Measurements from ENCODE around the gene CHGA. TPM values are rescaled to one million over a fixed set of nuclear protein-coding genes. Genes with fewer than 3 reads are reported as not detected.

Gene CHGA
- total and polyA plus RNA-seq, 2 of the 13 experiments (the other 11 are each of a cell fraction or from before 2014, with no cell fraction given): not detected

DNA sequence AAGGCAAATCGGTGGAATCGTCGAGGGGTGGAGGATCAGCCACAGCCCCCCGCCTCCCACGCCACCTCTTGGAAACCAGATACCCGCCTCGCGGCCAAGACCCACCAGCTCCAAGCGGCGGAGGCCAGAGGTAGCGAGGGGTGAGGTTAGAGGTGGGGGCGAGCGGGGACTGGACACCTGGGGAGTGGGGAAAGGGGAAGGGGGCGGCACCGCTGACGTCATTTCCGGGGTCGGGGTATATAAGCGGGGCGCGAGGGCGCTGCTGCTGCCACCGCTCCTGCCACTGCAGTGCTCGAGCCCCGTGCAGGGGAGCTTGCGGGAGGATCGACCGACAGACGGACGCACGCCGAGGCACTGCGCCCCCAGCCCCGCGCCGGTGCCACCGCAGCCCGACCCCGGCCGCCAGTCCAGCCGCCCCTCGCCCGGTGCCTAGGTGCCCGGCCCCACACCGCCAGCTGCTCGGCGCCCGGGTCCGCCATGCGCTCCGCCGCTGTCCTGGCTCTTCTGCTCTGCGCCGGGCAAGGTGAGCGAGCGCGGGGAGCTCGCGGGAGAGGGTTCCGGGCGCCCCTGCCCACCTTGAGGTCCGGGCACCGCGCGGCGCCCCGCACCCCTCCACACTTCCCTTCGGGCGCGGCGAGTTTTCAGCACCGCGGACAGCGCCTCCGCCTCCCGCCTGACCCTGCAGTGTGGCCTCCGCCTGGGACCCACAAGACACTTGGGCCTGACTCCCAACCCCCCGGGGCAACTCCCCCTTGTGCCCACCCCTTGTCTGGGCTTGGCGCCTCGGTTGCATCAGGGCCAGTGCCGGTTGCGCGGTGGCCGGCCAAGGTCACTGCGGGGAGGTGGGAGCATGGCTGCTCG is at the start of gene CHGA (continued):
- TF ChIP-seq ONECUT2 (CRISPR knock-in tag; IDR thresholded peaks at IDR 0.05): peak; percentile 63; the same call in 1 of the 2 replicates
- TF ChIP-seq NFRKB (IDR thresholded peaks at IDR 0.05): no peak
- TF ChIP-seq, protein P1, sequence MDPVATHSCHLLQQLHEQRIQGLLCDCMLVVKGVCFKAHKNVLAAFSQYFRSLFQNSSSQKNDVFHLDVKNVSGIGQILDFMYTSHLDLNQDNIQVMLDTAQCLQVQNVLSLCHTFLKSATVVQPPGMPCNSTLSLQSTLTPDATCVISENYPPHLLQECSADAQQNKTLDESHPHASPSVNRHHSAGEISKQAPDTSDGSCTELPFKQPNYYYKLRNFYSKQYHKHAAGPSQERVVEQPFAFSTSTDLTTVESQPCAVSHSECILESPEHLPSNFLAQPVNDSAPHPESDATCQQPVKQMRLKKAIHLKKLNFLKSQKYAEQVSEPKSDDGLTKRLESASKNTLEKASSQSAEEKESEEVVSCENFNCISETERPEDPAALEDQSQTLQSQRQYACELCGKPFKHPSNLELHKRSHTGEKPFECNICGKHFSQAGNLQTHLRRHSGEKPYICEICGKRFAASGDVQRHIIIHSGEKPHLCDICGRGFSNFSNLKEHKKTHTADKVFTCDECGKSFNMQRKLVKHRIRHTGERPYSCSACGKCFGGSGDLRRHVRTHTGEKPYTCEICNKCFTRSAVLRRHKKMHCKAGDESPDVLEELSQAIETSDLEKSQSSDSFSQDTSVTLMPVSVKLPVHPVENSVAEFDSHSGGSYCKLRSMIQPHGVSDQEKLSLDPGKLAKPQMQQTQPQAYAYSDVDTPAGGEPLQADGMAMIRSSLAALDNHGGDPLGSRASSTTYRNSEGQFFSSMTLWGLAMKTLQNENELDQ (CRISPR knock-in tag; IDR thresholded peaks at IDR 0.05; ENCODE audit: borderline replicate concordance): peak; percentile 98
- peak; percentile 90 for TF ChIP-seq KDM2A (CRISPR knock-in tag; IDR thresholded peaks at IDR 0.05; ENCODE audit: borderline replicate concordance, low read depth)
- TF ChIP-seq ZNF749 (CRISPR knock-in tag; IDR thresholded peaks at IDR 0.05; ENCODE audit: borderline replicate concordance): peak; percentile 96
- TF ChIP-seq, protein P2, sequence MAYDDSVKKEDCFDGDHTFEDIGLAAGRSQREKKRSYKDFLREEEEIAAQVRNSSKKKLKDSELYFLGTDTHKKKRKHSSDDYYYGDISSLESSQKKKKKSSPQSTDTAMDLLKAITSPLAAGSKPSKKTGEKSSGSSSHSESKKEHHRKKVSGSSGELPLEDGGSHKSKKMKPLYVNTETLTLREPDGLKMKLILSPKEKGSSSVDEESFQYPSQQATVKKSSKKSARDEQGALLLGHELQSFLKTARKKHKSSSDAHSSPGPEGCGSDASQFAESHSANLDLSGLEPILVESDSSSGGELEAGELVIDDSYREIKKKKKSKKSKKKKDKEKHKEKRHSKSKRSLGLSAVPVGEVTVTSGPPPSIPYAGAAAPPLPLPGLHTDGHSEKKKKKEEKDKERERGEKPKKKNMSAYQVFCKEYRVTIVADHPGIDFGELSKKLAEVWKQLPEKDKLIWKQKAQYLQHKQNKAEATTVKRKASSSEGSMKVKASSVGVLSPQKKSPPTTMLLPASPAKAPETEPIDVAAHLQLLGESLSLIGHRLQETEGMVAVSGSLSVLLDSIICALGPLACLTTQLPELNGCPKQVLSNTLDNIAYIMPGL (CRISPR knock-in tag; IDR thresholded peaks at IDR 0.05; ENCODE audit: borderline replicate concordance in 1 of 2, low read depth in 1 of 2): 0 out of 4 replicates have a peak, but pooled peaks of 1 of the 2 experiments have one; percentile 45
- 0 out of 2 replicates have a peak, but pooled peaks have one; percentile 43 for TF ChIP-seq ZNF30 (CRISPR knock-in tag; IDR thresholded peaks at IDR 0.05)
- TF ChIP-seq SRSF9 (IDR thresholded peaks at IDR 0.05; ENCODE audit: borderline replicate concordance, insufficient read depth, low read depth, low read length, poor library complexity, severe bottlenecking): no peak
- TF ChIP-seq ZBTB1 (CRISPR knock-in tag; IDR thresholded peaks at IDR 0.05; ENCODE audit: borderline replicate concordance): no peak
- TF ChIP-seq HBP1 (CRISPR knock-in tag; IDR thresholded peaks at IDR 0.05; ENCODE audit: low read depth): peak; percentile 89
- peak; percentile 89 for TF ChIP-seq STAT5B (CRISPR knock-in tag; IDR thresholded peaks at IDR 0.05)
- TF ChIP-seq ZNF598 (CRISPR knock-in tag; IDR thresholded peaks at IDR 0.05; ENCODE audit: borderline replicate concordance): no peak
- TF ChIP-seq TCF12 (IDR thresholded peaks at IDR 0.05): no peak
- peak; percentile 43; the same call in 1 of the 2 replicates for TF ChIP-seq TCF12 (CRISPR knock-in tag; IDR thresholded peaks at IDR 0.05)
- no peak for TF ChIP-seq RAD51 (IDR thresholded peaks at IDR 0.05; ENCODE audit: borderline replicate concordance)
- TF ChIP-seq ZNF543 (CRISPR knock-in tag; IDR thresholded peaks at IDR 0.05): peak; percentile 86
- peak; percentile 73 for TF ChIP-seq ZNF205 (CRISPR knock-in tag; IDR thresholded peaks at IDR 0.05)
- TF ChIP-seq, protein P3, sequence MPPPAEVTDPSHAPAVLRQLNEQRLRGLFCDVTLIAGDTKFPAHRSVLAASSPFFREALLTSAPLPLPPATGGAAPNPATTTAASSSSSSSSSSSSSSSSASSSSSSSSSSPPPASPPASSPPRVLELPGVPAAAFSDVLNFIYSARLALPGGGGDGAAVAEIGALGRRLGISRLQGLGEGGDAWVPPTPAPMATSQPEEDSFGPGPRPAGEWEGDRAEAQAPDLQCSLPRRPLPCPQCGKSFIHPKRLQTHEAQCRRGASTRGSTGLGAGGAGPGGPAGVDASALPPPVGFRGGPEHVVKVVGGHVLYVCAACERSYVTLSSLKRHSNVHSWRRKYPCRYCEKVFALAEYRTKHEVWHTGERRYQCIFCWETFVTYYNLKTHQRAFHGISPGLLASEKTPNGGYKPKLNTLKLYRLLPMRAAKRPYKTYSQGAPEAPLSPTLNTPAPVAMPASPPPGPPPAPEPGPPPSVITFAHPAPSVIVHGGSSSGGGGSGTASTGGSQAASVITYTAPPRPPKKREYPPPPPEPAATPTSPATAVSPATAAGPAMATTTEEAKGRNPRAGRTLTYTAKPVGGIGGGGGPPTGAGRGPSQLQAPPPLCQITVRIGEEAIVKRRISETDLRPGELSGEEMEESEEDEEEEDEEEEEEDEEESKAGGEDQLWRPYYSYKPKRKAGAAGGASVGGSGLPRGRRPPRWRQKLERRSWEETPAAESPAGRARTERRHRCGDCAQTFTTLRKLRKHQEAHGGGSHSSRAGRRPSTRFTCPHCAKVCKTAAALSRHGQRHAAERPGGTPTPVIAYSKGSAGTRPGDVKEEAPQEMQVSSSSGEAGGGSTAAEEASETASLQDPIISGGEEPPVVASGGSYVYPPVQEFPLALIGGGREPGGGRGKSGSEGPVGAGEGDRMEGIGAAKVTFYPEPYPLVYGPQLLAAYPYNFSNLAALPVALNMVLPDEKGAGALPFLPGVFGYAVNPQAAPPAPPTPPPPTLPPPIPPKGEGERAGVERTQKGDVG (CRISPR knock-in tag; IDR thresholded peaks at IDR 0.05; ENCODE audit: borderline replicate concordance): no peak
